H1 (cell line): ENCODE measurements around the gene BABAM2. TPM values are rescaled to one million over a fixed set of nuclear protein-coding genes. Genes with fewer than 3 reads are reported as not detected.

Experiments used
- BACH1 ChIP-seq: IDR thresholded peaks from 2 replicates; pipeline ENCODE4 v1.6.1; 2012; ENCODE audit warnings: low read length, improper control_type of control experiment
- GTF2F1 ChIP-seq: IDR thresholded peaks from 2 replicates; pipeline ENCODE4 v1.6.1; 2012; ENCODE audit warnings: low read depth, low read length, improper control_type of control experiment, borderline replicate concordance
- JUND ChIP-seq: IDR thresholded peaks from 2 replicates; pipeline ENCODE4 v1.6.1; 2011; ENCODE audit warnings: mild to moderate bottlenecking, improper control_type of control experiment, low read length
- POLR2AphosphoS5 ChIP-seq: IDR thresholded peaks from 2 replicates; pipeline ENCODE4 v1.6.1; 2011; ENCODE audit warnings: low read depth, low read length
- SP2 ChIP-seq: IDR thresholded peaks from 2 replicates; pipeline ENCODE4 v1.6.1; 2012; ENCODE audit warnings: mild to moderate bottlenecking, low read length, inconsistent platforms
- SUZ12 ChIP-seq: fragments of 200-600 bp; sonication (generic); IDR thresholded peaks from 2 replicates; pipeline ENCODE4 v1.6.1; 2012; ENCODE audit warnings: mild to moderate bottlenecking, inconsistent platforms, low read length, moderate library complexity, mixed read lengths
- polyA plus RNA-seq, 7 experiments: library from polyadenylated mRNA; depleted of rRNA in 3 of 7; stranded (reverse) in 5 of 7; unstranded in 2 of 7; fragments of >200 nt in 5 of 7; fragments of 200-250 nt in 2 of 7; gene quantifications; 1 replicate in 5 of 7; 2 replicates in 1 of 7; 4 replicates in 1 of 7; pipeline versions ENCODE4 v1.2.1 to v1.2.3, GENCODE V29; 2011 to 2013; ENCODE audit warnings: missing spikeins in 2 of 7, mixed read lengths in 2 of 7
- total RNA-seq: library from RNA; stranded (reverse); fragmentation: NEBNext Ultra II Directional; extraction: Animal tissue kit (Norgen Biotek cat#: 25700); gene quantifications from 2 replicates; pipeline ENCODE4 v1.2.1, GENCODE V29; 2021
- TF ChIP-seq, protein P1 (sequence below): fragments of 300-600 bp; sonication (generic); IDR thresholded peaks from 2 replicates; pipeline ENCODE4 v1.7.1; 2012; ENCODE audit warnings: low read length, moderate library complexity, mild to moderate bottlenecking, inconsistent platforms; ENCODE audit not compliant: insufficient replicate concordance
- TF ChIP-seq, protein P2 (sequence below): IDR thresholded peaks from 2 replicates; pipeline ENCODE4 v1.6.1; 2012; ENCODE audit warnings: low read length, inconsistent platforms

The BABAM2 gene
- total and polyA plus RNA-seq, 2 of the 8 experiments (the other 6 are each of a cell fraction or from before 2014, with no cell fraction given): 15.8 to 20.9 TPM

DNA sequence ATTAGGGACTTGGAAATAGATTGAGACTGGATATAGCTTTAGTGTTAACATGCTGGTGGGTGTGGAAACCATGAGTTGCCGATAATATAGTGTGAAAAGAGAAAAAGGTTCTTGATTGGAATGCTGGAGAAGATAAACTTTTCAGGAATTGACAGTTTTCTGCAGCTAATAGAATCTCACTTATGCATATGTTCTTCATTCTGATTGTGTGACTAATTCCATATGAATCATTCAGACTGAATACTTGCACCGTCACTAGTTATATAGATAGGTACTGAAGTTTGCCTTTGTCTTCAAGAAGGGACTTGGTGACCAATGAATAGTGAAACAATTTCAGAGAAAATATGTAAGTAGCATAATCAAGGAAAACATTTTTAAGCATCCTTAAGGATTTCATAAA, 276.4 kb downstream of the BABAM2 start (continued):
- TF ChIP-seq, protein P1, sequence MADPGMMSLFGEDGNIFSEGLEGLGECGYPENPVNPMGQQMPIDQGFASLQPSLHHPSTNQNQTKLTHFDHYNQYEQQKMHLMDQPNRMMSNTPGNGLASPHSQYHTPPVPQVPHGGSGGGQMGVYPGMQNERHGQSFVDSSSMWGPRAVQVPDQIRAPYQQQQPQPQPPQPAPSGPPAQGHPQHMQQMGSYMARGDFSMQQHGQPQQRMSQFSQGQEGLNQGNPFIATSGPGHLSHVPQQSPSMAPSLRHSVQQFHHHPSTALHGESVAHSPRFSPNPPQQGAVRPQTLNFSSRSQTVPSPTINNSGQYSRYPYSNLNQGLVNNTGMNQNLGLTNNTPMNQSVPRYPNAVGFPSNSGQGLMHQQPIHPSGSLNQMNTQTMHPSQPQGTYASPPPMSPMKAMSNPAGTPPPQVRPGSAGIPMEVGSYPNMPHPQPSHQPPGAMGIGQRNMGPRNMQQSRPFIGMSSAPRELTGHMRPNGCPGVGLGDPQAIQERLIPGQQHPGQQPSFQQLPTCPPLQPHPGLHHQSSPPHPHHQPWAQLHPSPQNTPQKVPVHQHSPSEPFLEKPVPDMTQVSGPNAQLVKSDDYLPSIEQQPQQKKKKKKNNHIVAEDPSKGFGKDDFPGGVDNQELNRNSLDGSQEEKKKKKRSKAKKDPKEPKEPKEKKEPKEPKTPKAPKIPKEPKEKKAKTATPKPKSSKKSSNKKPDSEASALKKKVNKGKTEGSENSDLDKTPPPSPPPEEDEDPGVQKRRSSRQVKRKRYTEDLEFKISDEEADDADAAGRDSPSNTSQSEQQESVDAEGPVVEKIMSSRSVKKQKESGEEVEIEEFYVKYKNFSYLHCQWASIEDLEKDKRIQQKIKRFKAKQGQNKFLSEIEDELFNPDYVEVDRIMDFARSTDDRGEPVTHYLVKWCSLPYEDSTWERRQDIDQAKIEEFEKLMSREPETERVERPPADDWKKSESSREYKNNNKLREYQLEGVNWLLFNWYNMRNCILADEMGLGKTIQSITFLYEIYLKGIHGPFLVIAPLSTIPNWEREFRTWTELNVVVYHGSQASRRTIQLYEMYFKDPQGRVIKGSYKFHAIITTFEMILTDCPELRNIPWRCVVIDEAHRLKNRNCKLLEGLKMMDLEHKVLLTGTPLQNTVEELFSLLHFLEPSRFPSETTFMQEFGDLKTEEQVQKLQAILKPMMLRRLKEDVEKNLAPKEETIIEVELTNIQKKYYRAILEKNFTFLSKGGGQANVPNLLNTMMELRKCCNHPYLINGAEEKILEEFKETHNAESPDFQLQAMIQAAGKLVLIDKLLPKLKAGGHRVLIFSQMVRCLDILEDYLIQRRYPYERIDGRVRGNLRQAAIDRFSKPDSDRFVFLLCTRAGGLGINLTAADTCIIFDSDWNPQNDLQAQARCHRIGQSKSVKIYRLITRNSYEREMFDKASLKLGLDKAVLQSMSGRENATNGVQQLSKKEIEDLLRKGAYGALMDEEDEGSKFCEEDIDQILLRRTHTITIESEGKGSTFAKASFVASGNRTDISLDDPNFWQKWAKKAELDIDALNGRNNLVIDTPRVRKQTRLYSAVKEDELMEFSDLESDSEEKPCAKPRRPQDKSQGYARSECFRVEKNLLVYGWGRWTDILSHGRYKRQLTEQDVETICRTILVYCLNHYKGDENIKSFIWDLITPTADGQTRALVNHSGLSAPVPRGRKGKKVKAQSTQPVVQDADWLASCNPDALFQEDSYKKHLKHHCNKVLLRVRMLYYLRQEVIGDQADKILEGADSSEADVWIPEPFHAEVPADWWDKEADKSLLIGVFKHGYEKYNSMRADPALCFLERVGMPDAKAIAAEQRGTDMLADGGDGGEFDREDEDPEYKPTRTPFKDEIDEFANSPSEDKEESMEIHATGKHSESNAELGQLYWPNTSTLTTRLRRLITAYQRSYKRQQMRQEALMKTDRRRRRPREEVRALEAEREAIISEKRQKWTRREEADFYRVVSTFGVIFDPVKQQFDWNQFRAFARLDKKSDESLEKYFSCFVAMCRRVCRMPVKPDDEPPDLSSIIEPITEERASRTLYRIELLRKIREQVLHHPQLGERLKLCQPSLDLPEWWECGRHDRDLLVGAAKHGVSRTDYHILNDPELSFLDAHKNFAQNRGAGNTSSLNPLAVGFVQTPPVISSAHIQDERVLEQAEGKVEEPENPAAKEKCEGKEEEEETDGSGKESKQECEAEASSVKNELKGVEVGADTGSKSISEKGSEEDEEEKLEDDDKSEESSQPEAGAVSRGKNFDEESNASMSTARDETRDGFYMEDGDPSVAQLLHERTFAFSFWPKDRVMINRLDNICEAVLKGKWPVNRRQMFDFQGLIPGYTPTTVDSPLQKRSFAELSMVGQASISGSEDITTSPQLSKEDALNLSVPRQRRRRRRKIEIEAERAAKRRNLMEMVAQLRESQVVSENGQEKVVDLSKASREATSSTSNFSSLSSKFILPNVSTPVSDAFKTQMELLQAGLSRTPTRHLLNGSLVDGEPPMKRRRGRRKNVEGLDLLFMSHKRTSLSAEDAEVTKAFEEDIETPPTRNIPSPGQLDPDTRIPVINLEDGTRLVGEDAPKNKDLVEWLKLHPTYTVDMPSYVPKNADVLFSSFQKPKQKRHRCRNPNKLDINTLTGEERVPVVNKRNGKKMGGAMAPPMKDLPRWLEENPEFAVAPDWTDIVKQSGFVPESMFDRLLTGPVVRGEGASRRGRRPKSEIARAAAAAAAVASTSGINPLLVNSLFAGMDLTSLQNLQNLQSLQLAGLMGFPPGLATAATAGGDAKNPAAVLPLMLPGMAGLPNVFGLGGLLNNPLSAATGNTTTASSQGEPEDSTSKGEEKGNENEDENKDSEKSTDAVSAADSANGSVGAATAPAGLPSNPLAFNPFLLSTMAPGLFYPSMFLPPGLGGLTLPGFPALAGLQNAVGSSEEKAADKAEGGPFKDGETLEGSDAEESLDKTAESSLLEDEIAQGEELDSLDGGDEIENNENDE: no peak
- TF ChIP-seq JUND: no peak
- no peak for TF ChIP-seq POLR2AphosphoS5
- no peak for TF ChIP-seq SUZ12
- no peak for TF ChIP-seq GTF2F1
- TF ChIP-seq, protein P2, sequence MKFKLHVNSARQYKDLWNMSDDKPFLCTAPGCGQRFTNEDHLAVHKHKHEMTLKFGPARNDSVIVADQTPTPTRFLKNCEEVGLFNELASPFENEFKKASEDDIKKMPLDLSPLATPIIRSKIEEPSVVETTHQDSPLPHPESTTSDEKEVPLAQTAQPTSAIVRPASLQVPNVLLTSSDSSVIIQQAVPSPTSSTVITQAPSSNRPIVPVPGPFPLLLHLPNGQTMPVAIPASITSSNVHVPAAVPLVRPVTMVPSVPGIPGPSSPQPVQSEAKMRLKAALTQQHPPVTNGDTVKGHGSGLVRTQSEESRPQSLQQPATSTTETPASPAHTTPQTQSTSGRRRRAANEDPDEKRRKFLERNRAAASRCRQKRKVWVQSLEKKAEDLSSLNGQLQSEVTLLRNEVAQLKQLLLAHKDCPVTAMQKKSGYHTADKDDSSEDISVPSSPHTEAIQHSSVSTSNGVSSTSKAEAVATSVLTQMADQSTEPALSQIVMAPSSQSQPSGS: no peak
- TF ChIP-seq BACH1: no peak
- TF ChIP-seq SP2: no peak
